ENCODE results near the gene PRKCE.
A peak's percentile ranks its signal among the peaks of the same experiment; 100 is the strongest.
"Not testable (repeated sequence)": the region's sequence is repeated elsewhere in the genome, so short reads cannot be mapped to it uniquely, and the experiment has no call there.

Gene PRKCE

DNA sequence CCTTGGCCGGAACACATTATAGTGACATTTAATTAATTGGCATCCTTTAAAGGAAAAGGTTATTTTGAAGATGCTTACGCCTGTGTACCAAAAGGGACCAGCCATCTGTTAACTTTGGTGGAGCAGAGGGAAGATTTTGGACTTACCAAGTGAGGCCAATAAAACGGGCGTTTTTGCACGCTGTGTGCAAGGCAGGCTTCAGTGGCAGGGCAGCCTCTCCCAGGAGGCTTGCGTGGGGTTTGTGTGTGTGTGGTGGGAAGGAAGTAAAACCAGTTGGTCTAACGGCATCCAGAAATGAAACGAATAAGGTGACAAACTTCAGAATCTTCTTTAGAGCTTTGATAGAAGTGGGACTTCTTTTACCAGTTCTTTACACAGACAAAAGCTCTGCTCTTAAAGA is 191.7 kb downstream of the PRKCE start:
- DNase-seq: peak in 1 of 2 donors; percentile 37

- DNase-seq: no peak
Observed at GRCh38 chr2:45844796-45845457, 193.5 kb downstream of the PRKCE start.

DNA sequence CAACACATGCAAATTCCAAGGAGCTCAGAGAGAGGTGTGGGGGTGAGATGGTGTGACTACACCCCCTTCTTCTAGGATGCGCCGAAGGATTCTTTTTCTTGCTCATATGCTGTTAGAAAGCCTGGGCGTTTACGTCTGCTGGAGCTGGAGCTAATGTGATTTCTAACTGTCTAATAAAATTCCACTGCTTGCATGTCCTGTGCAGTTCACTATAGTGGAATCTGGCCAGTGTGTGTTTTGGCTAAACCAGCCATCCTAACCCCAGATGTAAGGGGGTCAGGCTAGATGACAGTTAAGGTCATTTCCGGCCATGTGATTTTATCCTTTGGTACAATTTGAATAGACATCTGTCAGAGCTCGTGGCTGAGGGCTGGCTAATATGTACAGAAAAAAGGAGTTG is 194.1 kb downstream of the PRKCE start:
- DNase-seq: no peak

GRCh38 chr2:45849491-45850283 is 198.2 kb downstream of the PRKCE start:
- no peak for DNase-seq

DNA sequence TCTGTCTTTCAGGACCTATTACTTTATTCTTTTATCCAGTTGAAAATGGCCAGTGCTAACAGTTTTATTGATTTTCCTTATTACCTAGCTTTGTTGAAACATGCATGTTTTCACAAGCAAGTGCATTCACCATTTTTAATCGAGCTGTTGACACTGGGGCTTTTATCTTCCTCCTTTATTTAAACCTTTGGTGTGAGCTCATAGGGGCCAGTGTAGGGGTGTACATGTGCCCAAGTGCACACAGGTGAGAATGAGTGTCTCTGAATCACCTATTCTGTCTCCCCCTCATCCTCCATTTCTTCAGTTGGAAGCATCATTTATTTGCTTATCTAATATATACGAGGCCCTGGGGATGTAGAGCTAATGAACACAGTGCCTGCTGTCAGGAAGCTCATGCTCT is 199.1 kb downstream of the PRKCE start:
- DNase-seq: no peak

DNA sequence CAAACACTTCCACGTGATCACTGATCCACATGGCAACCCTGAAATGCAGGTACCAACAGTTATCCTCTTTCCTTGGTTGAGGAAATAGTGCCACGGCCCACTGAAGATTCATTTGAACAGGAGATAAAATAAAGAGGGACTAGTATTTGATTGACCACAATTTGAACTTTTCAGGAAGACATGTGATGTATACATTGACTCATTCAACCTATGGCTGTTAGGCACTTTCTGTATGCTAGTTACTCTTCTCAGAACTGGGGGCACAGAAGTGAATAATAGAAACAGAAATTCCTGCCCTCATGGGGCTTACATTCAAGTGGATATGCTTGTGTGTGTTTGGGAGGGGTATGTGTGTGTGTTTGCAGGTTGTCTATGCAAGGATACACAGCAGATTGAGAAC is 199.6 kb downstream of the PRKCE start:
- no peak for DNase-seq

DNA sequence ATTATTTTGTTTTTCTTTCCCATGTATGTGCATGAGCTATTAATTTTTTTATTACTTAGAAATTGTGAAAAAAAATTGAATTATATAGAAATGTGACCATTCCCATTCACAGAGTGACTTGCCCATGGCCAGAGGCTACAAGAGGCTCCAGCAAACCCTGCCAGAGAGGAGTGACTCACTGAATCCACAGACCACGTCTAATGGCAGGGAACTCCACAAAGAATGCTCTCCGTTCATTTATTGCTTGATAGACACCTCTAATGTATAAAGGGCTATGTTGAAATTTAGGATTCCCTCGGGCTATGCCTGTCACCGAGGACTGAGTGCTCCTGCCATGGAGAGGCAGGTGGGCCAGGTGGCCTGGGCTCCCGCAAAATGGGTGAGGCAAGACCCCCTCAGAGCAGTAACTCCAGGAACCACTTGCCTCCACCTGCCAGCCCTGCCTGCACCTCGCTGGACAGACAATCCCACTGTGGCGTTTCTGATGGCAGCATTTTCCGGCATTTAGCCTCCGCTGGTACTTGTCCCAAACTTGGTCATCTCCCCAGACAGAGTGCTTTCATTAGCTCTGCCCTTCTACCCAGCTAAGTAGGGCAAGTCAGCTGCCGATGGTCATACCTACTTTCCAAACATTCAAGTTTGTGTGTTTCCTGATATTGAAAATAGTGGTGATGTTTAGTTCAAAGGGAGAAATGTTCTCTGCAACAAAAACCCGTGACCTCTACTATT is 200.3 kb downstream of the PRKCE start:
- no peak for DNase-seq

DNA sequence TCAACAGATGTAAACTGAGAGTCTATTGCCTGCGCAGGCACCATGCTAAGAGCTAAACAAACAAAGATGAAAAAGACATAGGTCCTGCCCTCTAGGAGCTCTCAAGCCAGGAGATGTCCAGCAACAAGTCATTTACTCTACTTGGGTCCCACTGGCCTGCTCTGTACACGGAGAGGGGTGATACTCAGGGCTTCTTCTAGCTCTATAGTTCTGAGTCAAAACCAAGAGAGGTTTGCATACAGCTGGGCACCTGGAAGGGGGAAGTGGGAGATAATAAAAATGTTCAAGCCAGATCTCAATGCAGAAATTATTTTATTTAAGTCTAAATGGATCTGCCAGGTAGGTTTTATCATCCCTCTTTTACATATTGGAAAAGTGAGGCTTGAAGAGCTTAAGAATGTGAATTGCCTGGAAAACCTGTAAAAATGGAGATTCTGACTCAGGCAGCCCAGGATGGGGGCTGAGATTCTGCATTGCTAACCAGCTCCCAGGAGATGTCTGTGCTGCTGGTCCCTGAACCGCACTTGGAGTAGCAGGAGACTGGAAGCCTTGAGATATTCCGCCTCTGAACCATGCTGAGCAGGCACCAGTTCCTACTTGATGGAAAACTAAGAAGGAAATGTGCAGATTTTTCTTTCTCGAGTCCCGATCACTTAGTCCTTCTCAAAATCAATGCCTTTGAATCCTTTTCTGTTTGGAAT is 201.1 kb downstream of the PRKCE start:
- DNase-seq: no peak

- no peak for DNase-seq
Observed at GRCh38 chr2:45855374-45855773, 203.9 kb downstream of the PRKCE start.

- peak in 1 of 2 donors; percentile 57 for DNase-seq
Observed at GRCh38 chr2:45856391-45857274, 205.2 kb downstream of the PRKCE start.

- DNase-seq: no peak
Observed at GRCh38 chr2:45857275-45857609, 205.8 kb downstream of the PRKCE start.

GRCh38 chr2:45857867-45858520 is 206.5 kb downstream of the PRKCE start:
- DNase-seq: no peak

GRCh38 chr2:45858872-45859271 is 207.4 kb downstream of the PRKCE start:
- not testable (repeated sequence) for DNase-seq

DNA sequence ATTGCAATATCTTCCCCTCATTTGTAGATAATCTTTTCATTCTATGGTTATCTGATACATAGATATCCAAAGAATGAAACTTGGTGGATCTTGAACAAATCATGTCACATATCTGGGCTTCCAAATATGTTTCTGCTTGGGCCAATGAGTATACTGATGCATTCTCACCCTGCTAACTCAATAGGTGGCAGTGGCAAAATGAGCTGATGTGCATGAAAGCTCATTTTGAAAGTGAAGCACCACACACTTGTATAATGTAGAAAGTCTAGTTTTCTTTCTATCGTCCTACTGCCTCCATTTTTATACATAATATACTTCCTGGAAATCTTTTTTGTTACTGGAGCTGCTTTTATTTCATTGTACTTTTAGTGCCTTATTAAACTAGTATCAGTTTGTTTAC is 208.2 kb downstream of the PRKCE start:
- DNase-seq: no peak

DNA sequence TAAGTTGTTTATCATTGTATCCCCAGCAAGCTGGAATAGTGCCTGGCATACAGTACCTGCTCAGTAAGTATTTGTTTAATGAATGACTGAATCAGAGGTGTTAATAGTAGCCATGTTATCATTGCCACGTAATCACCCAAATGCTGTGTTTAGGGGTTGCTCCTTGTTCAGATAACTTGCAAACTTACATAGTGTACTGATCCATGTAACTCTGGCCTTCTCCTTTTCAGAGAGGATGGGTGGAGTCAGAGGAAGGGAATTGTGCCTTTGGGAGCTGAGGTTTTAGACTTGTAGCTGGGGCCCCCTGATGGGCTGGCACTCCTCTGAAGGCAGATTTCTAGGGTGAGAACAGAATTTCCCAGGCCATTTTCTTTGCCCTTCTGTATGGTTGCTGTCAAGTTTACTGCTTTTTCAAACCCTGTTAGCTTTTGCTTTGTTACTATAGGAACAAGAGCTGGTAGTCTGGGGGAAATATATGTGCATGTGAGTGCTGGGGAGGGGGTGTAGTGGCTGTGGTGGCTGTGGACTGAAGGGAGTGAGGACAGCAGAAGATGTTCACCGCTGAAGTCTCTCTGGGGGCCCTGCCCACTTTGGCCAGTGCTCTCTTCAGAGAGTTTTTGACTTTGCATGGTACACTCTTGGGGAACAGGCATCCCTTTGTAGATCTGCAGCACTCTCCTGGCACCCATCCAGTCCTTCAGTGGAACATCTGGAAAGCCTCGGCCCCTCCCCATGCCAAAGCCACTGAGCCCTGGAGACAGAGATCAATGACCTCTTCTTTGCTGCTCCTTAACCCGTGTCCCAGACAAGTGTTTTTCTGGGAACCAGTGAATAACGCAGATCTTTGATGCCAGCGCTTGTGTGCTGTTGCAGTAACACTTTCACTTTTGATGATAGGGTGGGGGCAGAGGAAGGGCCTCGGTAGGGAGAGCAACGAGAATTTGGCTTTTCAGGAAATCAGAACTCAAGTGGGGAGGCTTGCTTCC is 209.0 kb downstream of the PRKCE start:
- peak in 1 of 2 donors; percentile 72 for DNase-seq

GRCh38 chr2:45862843-45863242 is 211.4 kb downstream of the PRKCE start:
- peak in 1 of 2 donors; percentile 90 for DNase-seq

DNA sequence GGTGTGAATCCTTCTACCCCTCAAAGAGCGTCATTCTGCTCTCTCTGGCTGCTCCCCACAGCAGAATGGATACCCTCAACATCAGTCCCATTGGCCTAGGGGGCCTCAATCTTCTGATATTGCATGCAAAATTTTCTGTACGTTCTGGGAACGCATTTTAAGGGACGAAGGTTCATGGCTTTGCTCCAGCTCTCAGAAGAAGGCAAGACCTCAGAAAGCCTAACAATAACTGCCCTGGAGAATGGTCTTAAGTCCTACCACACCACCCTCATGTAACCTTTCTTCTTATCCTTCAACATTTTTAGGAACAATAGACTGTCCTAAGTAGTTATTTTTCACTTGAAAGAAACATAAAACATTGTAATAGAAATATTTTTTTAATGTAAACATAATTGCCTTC is 212.6 kb downstream of the PRKCE start:
- DNase-seq: no peak

DNA sequence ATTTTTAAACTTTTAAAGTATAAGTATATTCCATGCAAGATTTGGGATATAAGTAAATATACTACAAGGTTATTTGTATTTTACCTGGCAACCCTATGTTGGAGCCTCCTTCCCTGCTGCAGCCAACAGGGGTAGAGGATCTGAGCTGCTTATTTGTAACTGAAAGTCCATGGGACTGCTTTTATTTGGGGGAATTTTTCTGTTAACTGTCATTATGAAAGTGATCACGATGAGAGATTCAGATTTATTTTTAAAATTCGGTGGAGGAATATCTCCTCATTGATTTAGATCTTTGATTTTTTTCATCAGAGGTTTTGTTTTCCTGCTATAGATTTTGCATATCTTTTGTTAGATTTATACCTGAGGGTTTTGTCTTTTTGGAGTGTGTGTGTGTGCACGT is 215.9 kb downstream of the PRKCE start:
- DNase-seq: no peak

DNA sequence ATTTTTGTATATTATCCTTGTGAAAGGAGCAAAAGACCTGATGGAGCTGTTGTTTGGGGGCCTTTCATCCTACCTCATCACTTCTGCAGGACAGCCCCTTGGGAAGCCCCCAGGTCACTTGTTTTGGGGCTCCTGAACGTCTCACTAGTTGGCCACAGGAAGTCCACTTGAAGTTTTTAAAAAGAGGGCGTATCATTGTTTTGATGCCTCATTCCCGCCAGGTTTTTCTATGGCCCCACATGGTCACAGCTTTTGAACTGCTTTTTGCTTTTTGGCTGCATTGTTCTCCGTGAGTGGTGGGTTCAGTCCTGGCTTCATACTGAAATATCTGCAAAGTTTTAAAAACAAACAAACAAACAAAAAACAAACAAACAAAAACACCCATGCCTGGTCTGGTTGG is 216.3 kb downstream of the PRKCE start:
- DNase-seq: no peak

DNA sequence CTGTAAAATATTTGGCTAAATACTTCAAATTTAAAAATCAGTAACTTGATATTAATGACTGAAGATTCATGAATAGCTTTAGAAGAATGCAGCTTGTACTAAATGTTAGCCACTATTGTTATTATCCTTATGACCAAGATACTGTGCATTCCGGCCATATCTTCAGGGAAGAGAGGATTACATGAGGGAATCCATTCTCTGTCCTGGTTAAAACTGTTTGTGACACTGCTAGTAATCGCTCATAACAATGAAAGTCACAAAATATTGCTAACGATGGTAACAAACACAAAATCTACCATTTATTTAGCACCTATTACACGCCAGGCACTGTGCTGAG is 217.7 kb downstream of the PRKCE start:
- DNase-seq: no peak

DNA sequence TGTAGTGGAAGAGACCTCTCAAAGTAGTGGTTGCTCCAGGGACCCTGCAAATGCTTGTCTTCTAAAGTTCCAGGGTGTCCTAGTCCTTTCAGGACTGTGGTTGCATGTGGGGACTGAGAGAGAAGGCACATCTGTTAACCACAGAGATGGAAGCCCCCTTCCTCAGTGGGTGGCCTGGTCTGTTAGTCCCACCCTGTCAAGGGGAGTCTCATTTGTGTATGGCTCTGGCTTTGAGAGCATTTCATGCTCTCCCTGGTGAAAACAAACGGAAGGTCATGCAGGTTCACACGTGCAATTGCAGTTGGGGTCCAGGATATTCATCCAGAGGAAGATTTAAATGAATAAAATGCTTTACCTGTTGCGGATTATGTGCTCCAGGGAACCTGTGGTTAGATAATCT is 219.6 kb downstream of the PRKCE start:
- no peak for DNase-seq
